ENCODE data around the gene PFDN4. TPM values are rescaled to one million over a fixed set of nuclear protein-coding genes. Genes with fewer than 3 reads are reported as not detected.
"Not testable (repeated sequence)": the region's sequence is repeated elsewhere in the genome, so short reads cannot be mapped to it uniquely, and the experiment has no call there.

PFDN4 gene
- polyA plus RNA-seq, 1 experiment, result 104 TPM

DNA sequence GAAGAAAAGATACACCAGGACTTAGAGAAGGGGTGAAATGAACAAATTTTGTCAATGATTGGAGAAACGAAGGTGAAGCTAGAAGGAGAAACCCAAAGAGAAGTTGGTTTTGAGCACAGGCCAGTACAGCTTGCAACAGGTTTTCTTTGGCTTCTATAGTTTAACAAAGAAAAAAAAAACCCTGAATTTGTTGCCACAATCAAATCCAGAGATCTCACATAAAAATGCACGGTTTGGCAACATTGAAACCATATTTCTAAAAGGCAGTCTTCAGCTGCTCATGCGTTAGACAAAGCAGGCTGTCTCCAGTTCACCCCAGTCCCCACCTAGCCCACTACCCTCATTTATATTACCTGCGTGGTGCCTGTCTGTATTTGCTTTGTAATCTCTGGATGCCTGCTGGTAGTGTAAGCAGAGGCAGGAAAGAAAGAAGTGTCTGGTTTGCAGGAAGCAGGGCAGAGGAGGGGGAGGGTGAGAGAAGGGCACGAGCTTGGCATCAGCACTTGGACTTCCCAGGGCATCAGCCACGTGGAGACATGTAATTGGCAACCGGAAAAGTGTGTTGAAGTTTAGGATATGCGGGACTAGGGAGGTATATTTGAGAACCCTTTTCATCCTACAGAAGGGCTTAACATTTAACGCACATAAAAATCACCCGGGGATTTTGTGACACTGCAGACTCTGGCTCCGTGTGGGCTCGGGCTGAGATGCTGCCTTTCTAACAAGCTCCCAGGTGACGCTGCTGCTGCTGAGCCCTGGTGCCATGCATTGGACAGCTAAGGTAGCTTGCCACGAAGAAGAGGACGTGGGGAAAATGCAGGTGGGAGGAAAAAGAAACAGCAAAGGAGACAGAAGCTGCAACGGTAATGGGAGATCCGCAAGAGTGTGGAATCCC is 14.4 kb downstream of the PFDN4 start:
- no peak overlapping the region for H3K27ac ChIP-seq (ENCODE audit: low read depth, low read length)
- TF ChIP-seq, protein P1, sequence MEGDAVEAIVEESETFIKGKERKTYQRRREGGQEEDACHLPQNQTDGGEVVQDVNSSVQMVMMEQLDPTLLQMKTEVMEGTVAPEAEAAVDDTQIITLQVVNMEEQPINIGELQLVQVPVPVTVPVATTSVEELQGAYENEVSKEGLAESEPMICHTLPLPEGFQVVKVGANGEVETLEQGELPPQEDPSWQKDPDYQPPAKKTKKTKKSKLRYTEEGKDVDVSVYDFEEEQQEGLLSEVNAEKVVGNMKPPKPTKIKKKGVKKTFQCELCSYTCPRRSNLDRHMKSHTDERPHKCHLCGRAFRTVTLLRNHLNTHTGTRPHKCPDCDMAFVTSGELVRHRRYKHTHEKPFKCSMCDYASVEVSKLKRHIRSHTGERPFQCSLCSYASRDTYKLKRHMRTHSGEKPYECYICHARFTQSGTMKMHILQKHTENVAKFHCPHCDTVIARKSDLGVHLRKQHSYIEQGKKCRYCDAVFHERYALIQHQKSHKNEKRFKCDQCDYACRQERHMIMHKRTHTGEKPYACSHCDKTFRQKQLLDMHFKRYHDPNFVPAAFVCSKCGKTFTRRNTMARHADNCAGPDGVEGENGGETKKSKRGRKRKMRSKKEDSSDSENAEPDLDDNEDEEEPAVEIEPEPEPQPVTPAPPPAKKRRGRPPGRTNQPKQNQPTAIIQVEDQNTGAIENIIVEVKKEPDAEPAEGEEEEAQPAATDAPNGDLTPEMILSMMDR (IDR thresholded peaks at IDR 0.05; ENCODE audit: low read depth, low read length), result no peak
- H3K4me3 ChIP-seq (ENCODE audit: low read depth, low read length), result no peak overlapping the region
- CTCF ChIA-PET, result interaction anchor here (1.2 to 8.3 kb wide), 4 partner anchors 8 to 427 kb away, joined by 3 to 126 read pairs (median 8); partner anchors contain the start of gene PFDN4
- POLR2A ChIA-PET, result no interaction called here
- H3K27me3 ChIP-seq (ENCODE audit: control insufficient read depth, insufficient read depth, low read length), result no peaks in the 10 kb centered on the region
- DNase-seq (ENCODE audit: low read depth, low spot score), result no peak
- H3K9me3 ChIP-seq (ENCODE audit: control insufficient read depth, insufficient read depth, low read length), result no peaks in the 10 kb centered on the region

- DNase-seq (ENCODE audit: low read depth, low spot score), result no peak
- H3K9me3 ChIP-seq (ENCODE audit: control insufficient read depth, insufficient read depth, low read length), result no peaks in the 10 kb centered on the region
- ChIA-PET POLR2A (interaction anchor here (0.6 kb wide), 1 partner anchor 425 kb away, joined by 3 read pairs; no protein-coding TSS in a partner anchor), CTCF (interaction anchor here (0.6 to 8.3 kb wide), 4 partner anchors 10 to 426 kb away, joined by 4 to 126 read pairs (median 8); no protein-coding TSS in a partner anchor)
- no peak overlapping the region for H3K27ac ChIP-seq (ENCODE audit: low read depth, low read length)
- H3K4me3 ChIP-seq (ENCODE audit: low read depth, low read length), result no peak overlapping the region
- TF ChIP-seq, protein P1 (IDR thresholded peaks at IDR 0.05; ENCODE audit: low read depth, low read length), result no peak
- H3K27me3 ChIP-seq (ENCODE audit: control insufficient read depth, insufficient read depth, low read length), result no peaks in the 10 kb centered on the region
Measured at GRCh38 chr20:54223285-54223684, 15.4 kb downstream of the PFDN4 start.

DNA sequence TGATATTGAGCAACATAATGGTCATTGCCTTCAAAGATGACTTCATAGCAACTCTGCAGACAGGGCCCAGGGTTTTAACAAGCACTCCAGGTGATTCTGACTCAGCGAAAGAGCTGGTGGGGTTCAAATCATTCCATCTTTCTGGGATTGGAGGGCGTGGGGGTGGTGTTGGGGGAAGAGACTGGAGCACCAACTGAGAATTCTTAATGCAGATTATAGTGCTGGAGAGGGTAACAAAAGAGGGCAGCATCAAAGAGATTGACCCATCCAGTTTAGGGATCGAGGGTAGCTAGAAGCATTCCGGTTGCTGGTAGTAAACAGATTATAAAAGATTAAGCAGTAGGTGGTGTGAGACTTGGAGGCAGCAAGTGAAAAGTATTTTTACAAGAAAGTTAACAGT is 15.9 kb downstream of the PFDN4 start:
- TF ChIP-seq, protein P1 (IDR thresholded peaks at IDR 0.05; ENCODE audit: low read depth, low read length), result no peak
- no peaks in the 10 kb centered on the region for H3K27me3 ChIP-seq (ENCODE audit: control insufficient read depth, insufficient read depth, low read length)
- no peak overlapping the region for H3K4me3 ChIP-seq (ENCODE audit: low read depth, low read length)
- ChIA-PET POLR2A (no interaction called here), CTCF (interaction anchor here (0.6 to 8.3 kb wide), 3 partner anchors 10 to 426 kb away, joined by 4 to 126 read pairs (median 9); no protein-coding TSS in a partner anchor)
- no peak overlapping the region for H3K27ac ChIP-seq (ENCODE audit: low read depth, low read length)
- H3K9me3 ChIP-seq (ENCODE audit: control insufficient read depth, insufficient read depth, low read length), result no peaks in the 10 kb centered on the region
- no peak for DNase-seq (ENCODE audit: low read depth, low spot score)

GRCh38 chr20:54224642-54225041 is 16.8 kb downstream of the PFDN4 start:
- H3K27ac ChIP-seq (ENCODE audit: low read depth, low read length); POLR2A ChIA-PET; H3K27me3 ChIP-seq (ENCODE audit: control insufficient read depth, insufficient read depth, low read length); H3K4me3 ChIP-seq (ENCODE audit: low read depth, low read length); H3K9me3 ChIP-seq (ENCODE audit: control insufficient read depth, insufficient read depth, low read length); DNase-seq (ENCODE audit: low read depth, low spot score): not testable (repeated sequence)
- CTCF ChIA-PET, result interaction anchor here (1.8 kb wide), 1 partner anchor 16 kb away, joined by 5 read pairs; the partner anchor contains the start of gene PFDN4

GRCh38 chr20:54227241-54227640 is 19.4 kb downstream of the PFDN4 start:
- TF ChIP-seq, protein P1 (IDR thresholded peaks at IDR 0.05; ENCODE audit: low read depth, low read length), result no peak
- CTCF ChIA-PET, result no interaction called here
- H3K9me3 ChIP-seq (ENCODE audit: control insufficient read depth, insufficient read depth, low read length), result peaks cover under 1% of the 10 kb centered on the region; the same call in 1 of the 2 replicates
- DNase-seq (ENCODE audit: low read depth, low spot score), result no peak
- H3K4me3 ChIP-seq (ENCODE audit: low read depth, low read length), result no peak overlapping the region
- no peaks in the 10 kb centered on the region for H3K27me3 ChIP-seq (ENCODE audit: control insufficient read depth, insufficient read depth, low read length)
- POLR2A ChIA-PET, result no interaction called here
- no peak overlapping the region for H3K27ac ChIP-seq (ENCODE audit: low read depth, low read length)

Measured in AG04450 (cell line).